IMR-90 (cell line): ENCODE results near the gene MYO10. TPM values are rescaled to one million over a fixed set of nuclear protein-coding genes. Genes with fewer than 3 reads are reported as not detected.

Source experiments
- ATAC-seq: fragments of 200-7000 bp; cut with Tn5 transposase; 2 replicates; pipeline ENCODE4 v1.9.1; 2020; ENCODE audit warnings: low read depth, mild to moderate bottlenecking, moderate library complexity
- BruUV-seq: library from RNA; stranded (reverse); fragments of 400-500 nt; replicated peaks from 2 replicates; lab custom pipeline; 2021; lab: Mats Ljungman, UMichigan
- CTCF ChIA-PET: fragments of 300-600 bp; formaldehyde crosslinking; extraction: SDS; loops from one replicate; lab custom pipeline; 2021; ENCODE audit warnings: antibody characterized with exemption; lab: Yijun Ruan, JAX
- POLR2A ChIA-PET: fragments of 300-600 bp; sonication (Branson Sonifier 250); formaldehyde crosslinking; loops from one replicate; lab custom pipeline; 2022; ENCODE audit warnings: antibody characterized with exemption; ENCODE audit not compliant: unreplicated experiment; lab: Charles Lee
- DNase-seq: peaks from one replicate; pipeline ENCODE4 v3.0.0; 2013
- H2AFZ ChIP-seq: replicated peaks from 2 replicates; pipeline ENCODE3; 2013; ENCODE audit warnings: low read length, mild to moderate bottlenecking; ENCODE audit not compliant: poor library complexity
- H2AK5ac ChIP-seq: 2 replicates; pipeline ENCODE4 v1.6.1; 2013; ENCODE audit warnings: low read depth, low read length, inconsistent platforms
- H2AK9ac ChIP-seq: replicated peaks from 2 replicates; pipeline ENCODE3; 2013; ENCODE audit warnings: mild to moderate bottlenecking, low read depth, low read length, moderate library complexity; ENCODE audit not compliant: poor library complexity
- H2BK120ac ChIP-seq: 2 replicates; pipeline ENCODE4 v1.6.1; 2013; ENCODE audit warnings: low read depth, low read length, inconsistent platforms
- H2BK15ac ChIP-seq: 3 replicates; pipeline ENCODE4 v1.6.1; 2013; ENCODE audit warnings: low read depth, low read length, inconsistent platforms
- H2BK20ac ChIP-seq: 2 replicates; pipeline ENCODE4 v1.6.1; 2013; ENCODE audit warnings: low read depth, mild to moderate bottlenecking, inconsistent platforms, low read length, moderate library complexity
- H2BK5ac ChIP-seq: 2 replicates; pipeline ENCODE4 v1.6.1; 2013; ENCODE audit warnings: mild to moderate bottlenecking, low read depth, low read length, inconsistent platforms; ENCODE audit not compliant: poor library complexity, severe bottlenecking
- H3K14ac ChIP-seq: replicated peaks from 2 replicates; pipeline ENCODE4 v1.6.1; 2013; ENCODE audit warnings: low read depth, low read length, inconsistent platforms
- H3K18ac ChIP-seq: 2 replicates; pipeline ENCODE4 v1.6.1; 2013; ENCODE audit warnings: low read depth, low read length, control low read depth
- H3K23ac ChIP-seq: 2 replicates; pipeline ENCODE4 v1.6.1; 2013; ENCODE audit warnings: low read depth, low read length, inconsistent platforms
- H3K27ac ChIP-seq: 2 replicates; pipeline ENCODE4 v1.5.1; 2013; ENCODE audit warnings: mild to moderate bottlenecking, control low read depth, low read length; ENCODE audit not compliant: insufficient read depth
- H3K27me3 ChIP-seq: 2 replicates; pipeline ENCODE4 v1.6.1; 2013; ENCODE audit warnings: low read length; ENCODE audit not compliant: control insufficient read depth, insufficient read depth
- H3K36me3 ChIP-seq: 2 replicates; pipeline ENCODE4 v1.6.1; 2013; ENCODE audit warnings: low read length, mixed read lengths; ENCODE audit not compliant: control insufficient read depth, insufficient read depth
- H3K4ac ChIP-seq: 2 replicates; pipeline ENCODE4 v1.6.1; 2013; ENCODE audit warnings: low read depth, low read length, inconsistent platforms
- H3K4me1 ChIP-seq: 2 replicates; pipeline ENCODE4 v1.6.1; 2013; ENCODE audit warnings: low read length, mixed read lengths; ENCODE audit not compliant: control insufficient read depth, insufficient read depth
- H3K4me2 ChIP-seq: 2 replicates; pipeline ENCODE4 v1.6.1; 2013; ENCODE audit warnings: low read depth, mild to moderate bottlenecking, control low read depth, low read length, moderate library complexity
- H3K4me3 ChIP-seq: 2 replicates; pipeline ENCODE4 v1.5.1; 2013; ENCODE audit warnings: low read depth, mild to moderate bottlenecking, control low read depth, low read length, moderate library complexity; ENCODE audit not compliant: insufficient read depth
- H3K56ac ChIP-seq: 2 replicates; pipeline ENCODE4 v1.6.1; 2013; ENCODE audit warnings: low read length, inconsistent platforms; ENCODE audit not compliant: insufficient read depth; ENCODE audit errors: extremely low read depth
- H3K79me1 ChIP-seq, 2 experiments: 2 replicates each; pipeline ENCODE4 v1.6.1; 2013; ENCODE audit warnings: low read length in 2 of 2, inconsistent platforms in 1 of 2, low read depth in 1 of 2
- H3K9ac ChIP-seq: 2 replicates; pipeline ENCODE4 v1.6.1; 2013; ENCODE audit warnings: low read depth, low read length, control low read depth
- H3K9me1 ChIP-seq: 2 replicates; pipeline ENCODE4 v1.6.1; 2013; ENCODE audit warnings: low read length, inconsistent platforms; ENCODE audit not compliant: insufficient read depth
- H3K9me3 ChIP-seq: 2 replicates; pipeline ENCODE4 v1.6.1; 2013; ENCODE audit warnings: low read length; ENCODE audit not compliant: control insufficient read depth, insufficient read depth
- H4K20me1 ChIP-seq: 2 replicates; pipeline ENCODE4 v1.6.1; 2013; ENCODE audit warnings: low read length, inconsistent platforms; ENCODE audit not compliant: insufficient read depth
- H4K5ac ChIP-seq: 2 replicates; pipeline ENCODE4 v1.6.1; 2013; ENCODE audit warnings: mild to moderate bottlenecking, low read depth, low read length, control low read depth
- H4K8ac ChIP-seq, 2 experiments: 2 replicates each; pipeline ENCODE4 v1.6.1; 2013; ENCODE audit warnings: low read depth in 2 of 2, low read length in 2 of 2, control low read depth in 1 of 2, inconsistent platforms in 1 of 2
- H4K91ac ChIP-seq: 2 replicates; pipeline ENCODE4 v1.6.1; 2013; ENCODE audit warnings: low read depth, low read length, inconsistent platforms; ENCODE audit not compliant: insufficient read depth
- FOS ChIP-seq: fragments of 150-350 bp; IDR thresholded peaks from 2 replicates; pipeline ENCODE4 v1.6.1; 2016; ENCODE audit warnings: low read depth, low read length
- MAFK ChIP-seq: IDR thresholded peaks from 2 replicates; pipeline ENCODE4 v1.6.1; 2012; ENCODE audit warnings: low read depth, low read length, improper control_type of control experiment
- MAZ ChIP-seq: IDR thresholded peaks from 2 replicates; pipeline ENCODE4 v1.6.1; 2012; ENCODE audit warnings: low read depth, mild to moderate bottlenecking, low read length, improper control_type of control experiment, moderate library complexity, borderline replicate concordance
- SMC3 ChIP-seq: fragments of 150-350 bp; IDR thresholded peaks from 2 replicates; pipeline ENCODE4 v1.6.1; 2016; ENCODE audit warnings: low read depth, mild to moderate bottlenecking, antibody characterized with exemption, low read length, moderate library complexity
- WGBS, 2 experiments: methylation state at CpG; one replicate each; pipeline versions ENCODE4 v1.1.5 to v1.1.7; 2013; ENCODE audit warnings: missing lambda C conversion rate in 2 of 2; ENCODE audit not compliant: insufficient read length in 1 of 2; ENCODE audit errors: extremely low coverage in 2 of 2; 5-methylcytosine and 5-hydroxymethylcytosine counted together
- dilution Hi-C: fragments of 300-500 bp; cut with HindIII; formaldehyde crosslinking; loops from one replicate; pipeline ENCODE4 v1.14.3; 2018; ENCODE audit warnings: low sequenced_read_pairs; ENCODE audit not compliant: unreplicated experiment
- in situ Hi-C: fragments of 300-500 bp; cut with MboI; formaldehyde crosslinking; loops from 3 replicates; pipeline ENCODE4 v1.14.3; 2019; ENCODE audit warnings: low sequenced_read_pairs, inconsistent platforms, mixed read lengths
- intact Hi-C: fragments of 100-400 bp; cut with micrococcal nuclease; formaldehyde crosslinking; loops from 2 replicates; pipeline ENCODE4 v1.10.0; 2022
- polyA plus RNA-seq, 3 experiments: library from polyadenylated mRNA; depleted of rRNA; stranded (reverse); fragments of >200 nt; gene quantifications; 2 replicates each; pipeline ENCODE4 v1.2.3, GENCODE V29; 2012; ENCODE audit warnings: low replicate concordance in 1 of 3
- total RNA-seq: library from RNA; depleted of rRNA; stranded (reverse); fragments of >200 nt; gene quantifications from 2 replicates; pipeline ENCODE4 v1.2.3, GENCODE V29; 2012
- TF ChIP-seq, protein P1 (sequence below): conservative IDR thresholded peaks from 2 replicates; pipeline ENCODE4 v1.5.1; 2012; ENCODE audit warnings: mild to moderate bottlenecking, low read depth, low read length, improper control_type of control experiment
- TF ChIP-seq, protein P2 (sequence below): fragments of 150-350 bp; IDR thresholded peaks from 2 replicates; pipeline ENCODE4 v1.6.1; 2016; ENCODE audit warnings: low read depth, mild to moderate bottlenecking, low read length, moderate library complexity, borderline replicate concordance

The MYO10 gene
- total and polyA plus RNA-seq, 2 of the 4 experiments (the other 2 are of a cell fraction): 39.9 to 115 TPM

DNA sequence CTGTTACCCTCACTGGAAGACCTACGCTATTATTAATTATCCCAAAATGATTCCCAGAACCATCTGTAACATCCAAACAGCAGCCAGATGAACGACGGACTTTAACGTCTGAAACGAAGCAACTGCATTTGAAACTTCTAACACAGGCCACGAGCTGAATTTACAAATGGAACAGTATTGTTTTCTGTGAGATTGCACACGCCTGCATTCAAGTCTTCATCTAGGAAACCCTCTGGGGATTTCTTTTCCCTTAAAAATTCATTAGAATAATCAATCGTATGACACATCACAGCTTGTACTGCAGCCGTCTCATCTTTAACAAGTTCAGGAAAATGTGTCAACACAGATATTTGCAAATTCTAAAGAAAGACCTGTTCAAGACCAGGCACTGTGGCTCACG is 80.2 kb downstream of the MYO10 start:
- Histone ChIP-seq H3K4me1 (peaks cover 22% of the 10 kb centered on the region), H3K4me3 (no peak overlapping the region), H3K14ac (no peak overlapping the region; the same call in 1 of the 2 replicates), H2AFZ (no peak overlapping the region), H3K4me2 (no peak overlapping the region), H2AK9ac (no peak overlapping the region), H3K18ac (no peak overlapping the region), H4K91ac (no peak overlapping the region), H3K79me1 (peaks cover 5 to 93% of the 10 kb centered on the region in 2 experiments; a peak in 3 of 4 replicates), H4K5ac (no peak overlapping the region), H2BK15ac (no peak overlapping the region), H3K23ac (peak overlapping the region; percentile 88; the same call in 1 of the 2 replicates), H3K9me3 (peaks cover 4% of the 10 kb centered on the region; the same call in 1 of the 2 replicates), H2AK5ac (no peak overlapping the region), H2BK120ac (no peak overlapping the region), H3K36me3 (peaks cover 14% of the 10 kb centered on the region), H3K9ac (no peak overlapping the region), H3K27ac (no peak overlapping the region), H2BK20ac (no peak overlapping the region), H2BK5ac (no peak overlapping the region), H3K9me1 (peaks cover 32% of the 10 kb centered on the region), H3K56ac (no peak overlapping the region), H4K8ac (no peak overlapping the region), H3K27me3 (no peaks in the 10 kb centered on the region), H4K20me1 (peaks cover 98% of the 10 kb centered on the region), H3K4ac (no peak overlapping the region)
- no peak for DNase-seq
- in situ Hi-C loops: no loop called here
- no peak for TF ChIP-seq SMC3
- TF ChIP-seq FOS: no peak
- TF ChIP-seq, protein P1, sequence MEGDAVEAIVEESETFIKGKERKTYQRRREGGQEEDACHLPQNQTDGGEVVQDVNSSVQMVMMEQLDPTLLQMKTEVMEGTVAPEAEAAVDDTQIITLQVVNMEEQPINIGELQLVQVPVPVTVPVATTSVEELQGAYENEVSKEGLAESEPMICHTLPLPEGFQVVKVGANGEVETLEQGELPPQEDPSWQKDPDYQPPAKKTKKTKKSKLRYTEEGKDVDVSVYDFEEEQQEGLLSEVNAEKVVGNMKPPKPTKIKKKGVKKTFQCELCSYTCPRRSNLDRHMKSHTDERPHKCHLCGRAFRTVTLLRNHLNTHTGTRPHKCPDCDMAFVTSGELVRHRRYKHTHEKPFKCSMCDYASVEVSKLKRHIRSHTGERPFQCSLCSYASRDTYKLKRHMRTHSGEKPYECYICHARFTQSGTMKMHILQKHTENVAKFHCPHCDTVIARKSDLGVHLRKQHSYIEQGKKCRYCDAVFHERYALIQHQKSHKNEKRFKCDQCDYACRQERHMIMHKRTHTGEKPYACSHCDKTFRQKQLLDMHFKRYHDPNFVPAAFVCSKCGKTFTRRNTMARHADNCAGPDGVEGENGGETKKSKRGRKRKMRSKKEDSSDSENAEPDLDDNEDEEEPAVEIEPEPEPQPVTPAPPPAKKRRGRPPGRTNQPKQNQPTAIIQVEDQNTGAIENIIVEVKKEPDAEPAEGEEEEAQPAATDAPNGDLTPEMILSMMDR: no peak
- no peak for TF ChIP-seq MAZ
- TF ChIP-seq, protein P2, sequence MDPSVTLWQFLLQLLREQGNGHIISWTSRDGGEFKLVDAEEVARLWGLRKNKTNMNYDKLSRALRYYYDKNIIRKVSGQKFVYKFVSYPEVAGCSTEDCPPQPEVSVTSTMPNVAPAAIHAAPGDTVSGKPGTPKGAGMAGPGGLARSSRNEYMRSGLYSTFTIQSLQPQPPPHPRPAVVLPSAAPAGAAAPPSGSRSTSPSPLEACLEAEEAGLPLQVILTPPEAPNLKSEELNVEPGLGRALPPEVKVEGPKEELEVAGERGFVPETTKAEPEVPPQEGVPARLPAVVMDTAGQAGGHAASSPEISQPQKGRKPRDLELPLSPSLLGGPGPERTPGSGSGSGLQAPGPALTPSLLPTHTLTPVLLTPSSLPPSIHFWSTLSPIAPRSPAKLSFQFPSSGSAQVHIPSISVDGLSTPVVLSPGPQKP: no peak
- no peak for TF ChIP-seq MAFK
- intact Hi-C loops: no loop called here
- dilution Hi-C loops: no loop called here
- 83% methylated on average over 1 of the region's 10 CpGs; no CpG with 5 or more reads in 1 of the 2 experiments for WGBS, 2 experiments
- ChIA-PET POLR2A (interaction anchor here (0.6 kb wide), 1 partner anchor 312 kb away, joined by 3 read pairs; no protein-coding TSS in a partner anchor), CTCF (no interaction called here)
- ATAC-seq: no peak
- no TSS peak for BruUV-seq
